A673 (cell line): Measurements from ENCODE around the gene MOV10.

Source experiments
- CTCF ChIP-seq: fragments of 300-800, 200-600 bp; sonication (generic); conservative IDR thresholded peaks from 2 replicates; pipeline ENCODE4 v1.5.1; 2017; ENCODE audit warnings: low read depth, mild to moderate bottlenecking, antibody characterized with exemption, low read length, moderate library complexity, mixed read lengths
- EZH2 ChIP-seq: fragments of 200-600 bp; sonication (generic); IDR thresholded peaks from 2 replicates; pipeline ENCODE4 v1.6.1; 2017; ENCODE audit warnings: borderline replicate concordance, low read depth, mild to moderate bottlenecking, mixed read lengths, antibody characterized with exemption, low read length; ENCODE audit not compliant: poor library complexity, severe bottlenecking

DNA sequence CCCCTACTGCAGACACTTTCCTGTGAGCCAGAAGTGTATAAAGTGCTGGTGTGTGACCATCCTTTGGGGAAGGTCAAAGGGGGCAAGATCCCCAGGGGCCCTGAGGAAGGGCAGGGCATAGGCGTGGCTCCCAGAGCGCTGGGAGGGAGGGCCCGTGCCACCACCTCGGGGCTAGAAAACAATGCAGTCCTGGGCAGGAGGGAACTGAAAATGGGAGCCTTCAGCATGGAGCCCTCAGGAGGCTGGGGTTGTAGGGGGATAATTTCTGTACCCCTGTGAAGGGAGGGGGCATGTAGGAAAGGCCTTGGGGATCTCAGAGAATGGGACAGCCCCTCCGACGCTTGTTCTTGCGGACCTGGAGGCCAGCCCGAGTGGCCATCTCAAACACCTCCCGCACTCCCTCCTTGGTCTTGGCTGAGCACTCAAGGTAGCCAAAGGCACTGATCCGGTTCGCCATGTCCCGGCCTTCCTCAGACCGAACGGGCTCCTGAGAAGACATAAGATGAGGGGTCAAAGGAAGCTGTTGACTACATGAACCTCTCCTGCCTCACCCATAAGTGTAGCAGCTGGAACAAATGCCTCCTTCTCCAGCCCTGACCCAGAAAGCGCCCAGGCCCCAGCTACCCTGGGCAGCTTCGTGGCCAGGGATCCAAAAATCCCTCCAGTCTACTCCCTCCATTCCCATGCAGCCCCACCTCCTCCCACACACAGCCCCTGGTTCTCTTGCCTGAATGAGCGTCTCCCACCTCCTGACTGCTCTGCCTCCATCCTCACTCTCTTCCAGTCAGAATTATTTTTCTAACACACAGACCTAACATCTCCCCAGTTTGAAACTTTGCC is 27.0 kb downstream of the MOV10 start:
- no peak for TF ChIP-seq EZH2
- no peak for TF ChIP-seq CTCF
